Naive thymus-derived CD4-positive, alpha-beta T cell (primary cell): ENCODE results near the gene KHDRBS2. TPM values are rescaled to one million over a fixed set of nuclear protein-coding genes. Genes with fewer than 3 reads are reported as not detected.

Experiments used
- ATAC-seq: fragments of 150-1000 bp; cut with Tn5 transposase; 2 replicates; pipeline ENCODE4 v1.10.0; 2021; ENCODE audit warnings: mild to moderate bottlenecking, moderate library complexity
- CTCF ChIA-PET: fragments of 350-600 bp; sonication (Branson Sonifier 250); formaldehyde crosslinking; loops from one replicate; lab custom pipeline; 2021; ENCODE audit warnings: antibody characterized with exemption; lab: Charles Lee
- POLR2A ChIA-PET: fragments of 350-600 bp; sonication (Branson Sonifier 250); formaldehyde crosslinking; loops from one replicate; lab custom pipeline; 2021; ENCODE audit warnings: antibody characterized with exemption, inconsistent platforms; lab: Charles Lee
- DNase-seq, 9 donors: peaks; one replicate each; pipeline versions ENCODE4 v3.0.0 to v3.0.0-alpha.2; 2020 to 2022; ENCODE audit warnings: mixed read lengths in 1 of 9
- H3K27ac ChIP-seq: one replicate; pipeline ENCODE4 v1.7.0; 2013; ENCODE audit warnings: mild to moderate bottlenecking, low read depth, low read length, moderate library complexity
- H3K27me3 ChIP-seq, 2 donors: one replicate each; pipeline ENCODE4 v1.7.0; 2013; ENCODE audit warnings: low read length in 2 of 2, mild to moderate bottlenecking in 2 of 2, moderate library complexity in 2 of 2; ENCODE audit not compliant: control insufficient read depth in 2 of 2, insufficient read depth in 2 of 2
- H3K36me3 ChIP-seq, 3 experiments: 1 replicate in 2 of 3; 2 replicates in 1 of 3; pipeline ENCODE4 v1.7.0; 2013; ENCODE audit warnings: low read length in 3 of 3, mild to moderate bottlenecking in 3 of 3, moderate library complexity in 1 of 3; ENCODE audit not compliant: insufficient read depth in 3 of 3, control insufficient read depth in 2 of 3
- H3K4me1 ChIP-seq, 2 donors: one replicate each; pipeline ENCODE4 v1.7.0; 2013; ENCODE audit warnings: low read length in 2 of 2, mild to moderate bottlenecking in 2 of 2, moderate library complexity in 1 of 2; ENCODE audit not compliant: control insufficient read depth in 2 of 2, insufficient read depth in 2 of 2
- H3K4me3 ChIP-seq: 2 replicates; pipeline ENCODE4 v1.7.0; 2013; ENCODE audit warnings: mild to moderate bottlenecking, low read length
- H3K9me3 ChIP-seq, 3 experiments: 1 replicate in 2 of 3; 2 replicates in 1 of 3; pipeline ENCODE4 v1.7.0; 2013; ENCODE audit warnings: low read length in 3 of 3; ENCODE audit not compliant: control insufficient read depth in 2 of 3
- H3K27ac Mint-ChIP-seq, 9 donors: one replicate each; pipeline ENCODE4 v1.8.0; 2020 to 2022; ENCODE audit warnings: mixed read lengths in 9 of 9, mild to moderate bottlenecking in 8 of 9, moderate library complexity in 5 of 9, inconsistent platforms in 2 of 9
- H3K27me3 Mint-ChIP-seq, 5 donors: one replicate each; pipeline ENCODE4 v1.8.0; 2021 to 2022; ENCODE audit warnings: mixed read lengths in 5 of 5, mild to moderate bottlenecking in 1 of 5
- H3K36me3 Mint-ChIP-seq, 5 donors: one replicate each; pipeline ENCODE4 v1.8.0; 2020 to 2022; ENCODE audit warnings: mixed read lengths in 5 of 5, mild to moderate bottlenecking in 3 of 5, inconsistent platforms in 1 of 5
- H3K4me1 Mint-ChIP-seq, 7 donors: one replicate each; pipeline ENCODE4 v1.8.0; 2020 to 2022; ENCODE audit warnings: mixed read lengths in 7 of 7, mild to moderate bottlenecking in 3 of 7, inconsistent platforms in 1 of 7
- H3K4me3 Mint-ChIP-seq, 10 donors: one replicate each; pipeline ENCODE4 v1.8.0; 2020 to 2022; ENCODE audit warnings: mild to moderate bottlenecking in 10 of 10, mixed read lengths in 10 of 10, moderate library complexity in 6 of 10, inconsistent platforms in 2 of 10
- H3K9me3 Mint-ChIP-seq, 11 donors: one replicate each; pipeline ENCODE4 v1.8.0; 2020 to 2022; ENCODE audit warnings: mixed read lengths in 11 of 11, mild to moderate bottlenecking in 4 of 11, inconsistent platforms in 1 of 11, moderate library complexity in 1 of 11
- intact Hi-C, 2 donors: fragments of 100-400 bp; cut with micrococcal nuclease; formaldehyde crosslinking; loops; one replicate each; pipeline ENCODE4 v1.15.1; 2023
- polyA plus RNA-seq, 2 donors: library from polyadenylated mRNA; unstranded; fragments of 300-500 nt; fragmentation: Illumina TruSeq; gene quantifications; one replicate each; pipeline ENCODE4 v1.2.3, GENCODE V29; 2021
- total RNA-seq, 6 experiments: library from RNA in 5 of 6; stranded (reverse) in 5 of 6; gene quantifications; 1 replicate in 5 of 6; 2 replicates in 1 of 6; pipeline ENCODE4 v1.2.3 and lab custom pipeline; 2021 to 2026

KHDRBS2 gene
- total and polyA plus RNA-seq, 7 experiments from 2014 or later = 0.37 TPM; not detected in 6

DNA sequence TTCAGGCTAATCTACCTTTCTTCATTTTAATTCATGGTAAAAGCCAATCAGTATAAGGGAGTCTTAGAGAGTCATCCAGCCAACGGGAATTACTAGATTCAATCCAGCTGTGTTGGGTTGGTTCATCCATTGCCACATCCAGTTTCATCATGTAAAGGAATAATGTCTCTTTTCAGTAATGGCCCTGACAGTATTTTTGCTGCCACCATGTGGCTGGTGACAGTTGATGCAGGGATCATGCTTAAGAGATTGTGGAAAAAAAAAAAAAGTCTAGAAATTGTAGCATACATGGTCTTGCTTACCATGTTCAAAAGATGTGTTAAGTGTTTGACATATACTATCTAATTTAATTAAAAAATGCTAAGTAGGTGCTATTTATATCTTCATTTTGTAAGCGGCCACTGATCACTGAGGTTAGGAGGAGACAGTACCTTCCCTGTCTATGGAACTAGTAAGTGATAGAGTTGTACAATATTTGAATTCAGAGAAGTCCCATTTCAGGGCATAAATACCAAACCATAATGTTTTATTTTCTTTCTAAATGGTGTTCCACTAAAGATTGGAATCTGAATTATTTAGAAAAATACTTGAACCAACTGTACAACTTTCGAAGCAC lies 135.9 kb downstream of the KHDRBS2 start:
- peaks cover 0 to 16% (median 5%) of the 10 kb centered on the region in 11 donors for H3K9me3 Mint-ChIP-seq
- CTCF ChIA-PET = no interaction called here
- DNase-seq = no peak
- H3K4me1 Mint-ChIP-seq = no peaks in the 10 kb centered on the region
- Histone ChIP-seq H3K36me3 (no peaks in the 10 kb centered on the region), H3K4me3 (no peak overlapping the region), H3K9me3 (no peaks in the 10 kb centered on the region), H3K27ac (no peak overlapping the region), H3K27me3 (no peaks in the 10 kb centered on the region), H3K4me1 (no peaks in the 10 kb centered on the region)
- ATAC-seq = no peak
- no peak overlapping the region for H3K27ac Mint-ChIP-seq
- POLR2A ChIA-PET = no interaction called here
- no peaks in the 10 kb centered on the region for H3K36me3 Mint-ChIP-seq
- H3K27me3 Mint-ChIP-seq = no peaks in the 10 kb centered on the region
- intact Hi-C loops = no loop called here
- H3K4me3 Mint-ChIP-seq = no peak overlapping the region

DNA sequence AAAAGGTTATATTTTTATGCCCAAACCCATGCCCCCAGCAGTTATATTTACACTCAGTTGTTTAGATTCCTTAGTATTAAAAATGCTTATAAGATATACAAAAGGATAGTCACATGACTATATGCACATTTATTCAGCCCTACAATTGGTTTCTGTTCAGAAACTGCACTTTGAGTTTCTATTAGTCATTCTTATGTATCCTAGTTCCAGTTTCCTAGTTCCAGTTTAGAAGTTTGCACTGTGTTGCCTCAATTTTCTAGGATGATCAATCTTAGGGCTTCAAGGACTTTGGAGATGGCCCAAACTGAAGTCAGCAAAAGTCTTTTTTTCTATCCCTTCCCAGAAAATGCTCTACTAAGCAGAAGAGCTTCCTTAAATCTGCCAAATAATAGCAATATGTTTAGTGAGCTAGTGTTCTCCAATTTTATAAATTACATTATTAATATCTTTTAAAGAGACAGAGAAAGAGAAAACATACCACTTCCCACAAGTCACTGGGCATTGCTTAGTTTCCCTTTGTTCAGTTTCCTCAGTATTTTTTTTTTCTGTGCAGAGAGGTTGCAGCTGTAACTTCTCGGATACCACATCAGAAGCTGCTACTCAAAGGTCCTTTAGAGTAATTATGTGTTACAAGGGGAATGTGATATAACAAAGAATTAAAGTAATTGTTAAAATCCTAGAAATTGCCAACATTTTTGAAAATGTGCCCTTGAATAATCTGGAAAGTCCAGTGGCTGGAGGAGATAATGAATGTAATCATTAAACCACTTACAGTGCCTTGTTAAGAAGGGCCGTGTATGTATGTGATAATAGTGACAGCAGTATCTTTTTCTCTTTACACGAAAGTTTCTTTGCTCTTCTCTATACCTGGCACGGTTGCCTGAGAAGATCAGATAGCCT lies 138.8 kb downstream of the KHDRBS2 start:
- Mint-ChIP-seq H3K4me3 (no peak overlapping the region), H3K36me3 (no peaks in the 10 kb centered on the region), H3K27ac (no peak overlapping the region), H3K9me3 (peaks cover 0 to 18% (median 3%) of the 10 kb centered on the region in 11 donors), H3K4me1 (no peaks in the 10 kb centered on the region), H3K27me3 (no peaks in the 10 kb centered on the region)
- ATAC-seq = no peak
- DNase-seq = no peak
- POLR2A ChIA-PET = no interaction called here
- Histone ChIP-seq H3K9me3 (no peaks in the 10 kb centered on the region), H3K4me3 (no peak overlapping the region), H3K4me1 (no peaks in the 10 kb centered on the region), H3K27ac (no peak overlapping the region), H3K36me3 (no peaks in the 10 kb centered on the region), H3K27me3 (no peaks in the 10 kb centered on the region)
- intact Hi-C loops = no loop called here
- CTCF ChIA-PET = no interaction called here

DNA sequence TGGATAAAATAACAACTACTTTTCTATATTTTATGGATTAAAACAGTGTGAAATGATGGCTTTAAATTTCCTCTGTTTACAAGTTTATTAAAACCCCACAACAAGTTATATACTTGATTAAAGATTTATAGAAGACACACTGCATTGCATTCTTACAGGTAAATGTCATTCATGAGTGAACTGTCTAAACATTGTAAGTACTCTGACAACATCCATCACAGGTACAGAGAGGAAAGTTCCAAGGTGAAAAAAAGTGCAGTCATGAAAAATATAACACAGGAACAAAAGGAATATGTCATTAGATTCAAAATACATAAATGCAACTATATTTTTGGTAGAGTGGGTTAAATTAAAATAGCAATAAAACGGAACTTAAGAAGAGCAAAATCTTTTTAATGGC lies 156.9 kb downstream of the KHDRBS2 start:
- intact Hi-C loops = no loop called here
- CTCF ChIA-PET = no interaction called here
- POLR2A ChIA-PET = no interaction called here

DNA sequence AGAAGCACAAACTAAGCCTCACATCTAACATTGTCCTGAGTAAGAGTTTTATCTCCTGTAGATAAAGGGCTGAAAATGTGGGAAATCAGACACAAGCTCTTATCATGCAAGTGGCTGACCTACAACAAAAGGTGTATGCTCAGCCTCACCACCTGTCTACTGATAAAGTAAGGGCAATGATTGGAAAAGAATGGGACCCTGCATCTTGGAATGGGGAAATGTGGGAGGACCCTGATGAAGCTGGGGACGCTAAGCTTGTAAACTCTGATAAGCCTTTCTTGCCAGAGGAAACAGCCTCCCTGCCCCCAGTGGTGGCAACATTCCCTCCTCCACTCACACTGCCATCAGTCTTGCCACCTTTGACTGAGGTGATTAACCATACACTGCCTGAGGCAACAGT lies 166.6 kb downstream of the KHDRBS2 start:
- Histone ChIP-seq H3K9me3 (peaks cover 0 to 5% (median 0%) of the 10 kb centered on the region in 3 experiments), H3K27me3 (no peaks in the 10 kb centered on the region), H3K4me1 (no peaks in the 10 kb centered on the region), H3K4me3 (no peak overlapping the region), H3K27ac (no peak overlapping the region), H3K36me3 (no peaks in the 10 kb centered on the region)
- Mint-ChIP-seq H3K27ac (no peak overlapping the region), H3K9me3 (peaks cover 0 to 48% (median 13%) of the 10 kb centered on the region in 11 donors), H3K4me1 (no peaks in the 10 kb centered on the region), H3K27me3 (no peaks in the 10 kb centered on the region), H3K4me3 (no peak overlapping the region), H3K36me3 (no peaks in the 10 kb centered on the region)
- intact Hi-C loops = no loop called here
- no peak for ATAC-seq
- CTCF ChIA-PET = no interaction called here
- POLR2A ChIA-PET = no interaction called here
- DNase-seq = no peak

More for the DNA sequence above, 156.9 kb downstream of the KHDRBS2 start:
- H3K4me3 Mint-ChIP-seq = no peak overlapping the region
- no peak for DNase-seq
- no peak overlapping the region for H3K27ac Mint-ChIP-seq
- ATAC-seq = no peak
- no peaks in the 10 kb centered on the region for H3K36me3 Mint-ChIP-seq
- Histone ChIP-seq H3K27me3 (no peaks in the 10 kb centered on the region), H3K4me1 (no peaks in the 10 kb centered on the region), H3K4me3 (no peak overlapping the region), H3K27ac (no peak overlapping the region), H3K9me3 (peaks cover 0 to 8% (median 0%) of the 10 kb centered on the region in 3 experiments), H3K36me3 (no peaks in the 10 kb centered on the region)
- H3K9me3 Mint-ChIP-seq = peaks cover 0 to 30% (median 6%) of the 10 kb centered on the region in 11 donors
- no peaks in the 10 kb centered on the region for H3K4me1 Mint-ChIP-seq
- H3K27me3 Mint-ChIP-seq = no peaks in the 10 kb centered on the region

DNA sequence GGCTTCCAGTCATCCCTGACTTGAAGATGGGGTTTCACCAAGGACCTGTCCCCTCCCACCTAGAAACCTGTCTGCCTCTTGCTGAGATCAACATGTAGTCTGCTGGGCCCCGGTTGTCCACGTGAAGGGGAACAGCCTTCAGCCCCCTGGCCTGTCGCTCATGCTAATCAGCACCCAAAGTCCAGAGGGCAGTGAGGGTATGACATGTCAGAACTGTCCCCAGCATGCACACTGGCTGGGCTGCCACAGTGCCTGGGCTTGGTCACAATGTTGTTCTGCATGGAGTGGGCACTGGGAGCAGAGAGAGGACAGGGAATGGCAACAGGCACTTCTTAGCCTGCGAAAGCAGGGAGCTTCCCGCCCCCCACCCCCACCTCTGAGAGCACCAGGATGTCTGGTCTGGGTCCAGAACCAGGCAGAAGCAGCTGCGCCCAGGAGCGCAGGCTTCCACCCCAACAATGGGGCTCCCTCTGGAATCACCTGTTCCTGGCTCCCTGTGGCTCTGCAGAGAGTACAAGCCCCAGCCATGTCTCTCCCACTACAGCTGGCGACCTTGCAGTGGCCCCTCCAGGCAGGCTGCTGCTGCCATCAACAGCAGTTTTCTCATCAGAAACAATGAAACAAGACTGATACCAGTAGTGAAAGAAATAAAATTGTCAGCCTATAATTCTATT lies 182.7 kb downstream of the KHDRBS2 start:
- H3K27ac Mint-ChIP-seq = no peak overlapping the region
- no peaks in the 10 kb centered on the region for H3K4me1 ChIP-seq
- ATAC-seq (no peak), DNase-seq (no peak)
- H3K9me3 ChIP-seq = no peaks in the 10 kb centered on the region
- POLR2A ChIA-PET = no interaction called here
- H3K27me3 Mint-ChIP-seq = no peaks in the 10 kb centered on the region
- H3K36me3 ChIP-seq = no peaks in the 10 kb centered on the region
- no peak overlapping the region for H3K4me3 Mint-ChIP-seq
- H3K27ac ChIP-seq = no peak overlapping the region
- CTCF ChIA-PET = no interaction called here
- no peaks in the 10 kb centered on the region for H3K4me1 Mint-ChIP-seq
- H3K9me3 Mint-ChIP-seq = peaks cover 0 to 25% (median 11%) of the 10 kb centered on the region in 11 donors
- no peaks in the 10 kb centered on the region for H3K36me3 Mint-ChIP-seq
- intact Hi-C loops = no loop called here
- H3K27me3 ChIP-seq = no peaks in the 10 kb centered on the region
- H3K4me3 ChIP-seq = no peak overlapping the region

DNA sequence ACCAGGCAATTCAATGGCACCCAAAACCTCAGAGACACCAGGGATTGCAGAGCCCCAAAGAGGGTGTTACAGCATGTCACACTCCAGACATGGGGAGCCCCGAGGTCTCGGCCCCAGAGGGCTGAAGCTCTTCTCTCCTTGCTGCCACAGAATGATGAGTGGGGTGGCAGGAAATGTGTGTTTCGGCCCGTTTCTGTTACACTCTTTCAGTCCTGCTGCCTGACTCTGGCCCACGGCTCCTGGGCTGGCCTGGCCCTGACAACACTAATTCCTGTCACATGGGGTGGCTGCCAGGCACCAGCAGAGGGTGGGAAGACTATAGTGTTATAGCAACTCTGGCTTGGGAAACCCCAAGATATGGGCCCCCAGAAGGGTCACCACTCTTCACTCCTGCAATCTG lies 183.6 kb downstream of the KHDRBS2 start:
- Mint-ChIP-seq H3K9me3 (peaks cover 2 to 32% (median 13%) of the 10 kb centered on the region in 11 donors), H3K27ac (no peak overlapping the region), H3K4me1 (no peaks in the 10 kb centered on the region), H3K27me3 (no peaks in the 10 kb centered on the region), H3K36me3 (no peaks in the 10 kb centered on the region), H3K4me3 (no peak overlapping the region)
- ChIA-PET CTCF (no interaction called here), POLR2A (no interaction called here)
- DNase-seq (no peak), ATAC-seq (no peak)
- Histone ChIP-seq H3K36me3 (no peaks in the 10 kb centered on the region), H3K9me3 (no peaks in the 10 kb centered on the region), H3K27ac (no peak overlapping the region), H3K4me1 (no peaks in the 10 kb centered on the region), H3K27me3 (no peaks in the 10 kb centered on the region), H3K4me3 (no peak overlapping the region)
- intact Hi-C loops = no loop called here
